ENCODE measurements around the gene PBX4.

Gene PBX4

DNA sequence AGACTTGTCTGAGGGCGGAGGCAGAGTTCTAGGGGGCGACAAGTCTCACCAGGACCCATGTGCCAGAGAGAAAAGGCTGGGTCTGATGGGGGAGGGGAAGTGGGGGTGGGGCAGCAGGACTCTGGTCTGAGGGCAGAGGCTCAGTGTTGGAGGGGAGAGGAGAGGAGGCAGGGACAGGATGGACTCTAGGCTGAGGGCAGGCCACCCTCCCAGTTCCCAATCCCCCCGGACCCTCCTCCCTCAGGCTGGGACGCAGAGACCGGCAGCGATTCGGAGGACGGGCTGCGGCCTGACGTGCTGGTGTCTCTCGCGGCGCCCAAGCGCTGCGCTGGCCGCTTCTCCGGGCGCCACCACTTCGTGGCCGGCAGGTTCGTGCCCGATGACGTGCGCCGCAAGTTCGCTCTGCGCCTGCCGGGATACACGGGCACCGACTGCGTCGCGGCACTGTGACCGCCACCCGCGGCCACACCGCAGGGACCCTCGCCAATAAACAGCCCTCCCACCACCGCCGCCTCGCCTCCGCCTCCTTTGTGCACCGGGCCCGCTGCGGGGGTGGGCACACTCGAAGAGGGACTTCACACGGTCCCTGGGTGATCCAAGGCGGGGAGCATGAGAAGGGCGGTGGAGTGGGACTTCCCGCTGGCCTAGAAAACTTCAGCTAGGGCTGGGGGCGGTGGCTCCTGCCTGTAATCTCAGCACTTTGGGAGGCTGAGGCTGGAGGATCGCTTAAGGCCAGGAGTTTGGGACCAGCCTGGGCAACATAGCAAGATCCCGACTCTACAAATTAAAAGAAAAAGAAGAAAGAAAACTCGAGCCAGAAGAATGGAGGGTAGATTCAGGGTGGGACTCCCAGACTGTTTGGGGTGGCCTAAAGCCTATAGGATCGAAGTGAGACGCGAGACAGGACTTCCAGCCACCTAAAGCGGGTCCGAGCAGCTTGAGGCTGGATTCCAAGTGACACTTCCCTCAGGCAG is 81.1 kb downstream of the PBX4 start:
- DNase-seq, result peak in 1 of 2 experiments; percentile 40

DNA sequence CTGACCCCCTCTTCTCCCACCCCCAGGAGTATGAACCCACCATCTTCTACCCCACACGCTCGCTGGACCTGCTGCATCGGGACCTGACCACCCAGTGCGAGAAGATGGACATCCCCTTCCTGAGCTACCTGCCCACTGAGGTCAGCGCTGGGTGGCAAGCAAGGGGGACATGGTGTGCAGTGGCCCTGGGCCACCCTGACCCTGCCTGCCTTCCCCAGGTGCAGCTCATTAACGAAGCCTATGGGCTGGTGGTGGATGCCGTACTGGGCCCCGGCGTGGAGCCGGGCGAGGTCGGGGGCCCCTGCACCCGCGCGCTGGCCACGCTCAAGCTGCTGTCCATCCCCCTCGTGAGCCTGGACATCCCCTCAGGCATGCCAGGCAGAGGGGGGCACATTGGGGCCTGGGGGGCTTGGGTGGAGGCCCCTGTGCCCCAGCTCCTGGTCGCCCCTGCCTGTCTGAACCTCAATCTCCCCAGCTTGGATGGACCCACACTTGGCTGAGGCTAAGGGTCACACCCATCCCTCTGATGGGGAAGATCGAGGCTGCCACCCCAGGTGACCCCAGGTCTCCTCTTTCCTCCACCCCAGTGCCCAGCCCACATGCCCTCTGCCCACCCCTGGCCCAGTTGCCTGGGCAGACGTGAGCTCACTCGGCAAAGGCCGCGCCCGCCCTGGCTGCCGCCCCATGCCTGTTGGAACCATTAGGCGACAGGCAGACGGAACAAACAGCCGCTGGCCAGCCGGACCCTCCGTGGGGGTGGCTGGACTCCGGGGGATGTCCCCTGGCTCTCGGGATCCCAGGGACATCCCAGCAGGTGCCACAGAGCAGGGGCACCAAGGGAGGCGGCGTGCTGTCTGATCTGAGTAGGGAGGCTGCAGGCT is 82.9 kb downstream of the PBX4 start:
- no peak for DNase-seq

DNA sequence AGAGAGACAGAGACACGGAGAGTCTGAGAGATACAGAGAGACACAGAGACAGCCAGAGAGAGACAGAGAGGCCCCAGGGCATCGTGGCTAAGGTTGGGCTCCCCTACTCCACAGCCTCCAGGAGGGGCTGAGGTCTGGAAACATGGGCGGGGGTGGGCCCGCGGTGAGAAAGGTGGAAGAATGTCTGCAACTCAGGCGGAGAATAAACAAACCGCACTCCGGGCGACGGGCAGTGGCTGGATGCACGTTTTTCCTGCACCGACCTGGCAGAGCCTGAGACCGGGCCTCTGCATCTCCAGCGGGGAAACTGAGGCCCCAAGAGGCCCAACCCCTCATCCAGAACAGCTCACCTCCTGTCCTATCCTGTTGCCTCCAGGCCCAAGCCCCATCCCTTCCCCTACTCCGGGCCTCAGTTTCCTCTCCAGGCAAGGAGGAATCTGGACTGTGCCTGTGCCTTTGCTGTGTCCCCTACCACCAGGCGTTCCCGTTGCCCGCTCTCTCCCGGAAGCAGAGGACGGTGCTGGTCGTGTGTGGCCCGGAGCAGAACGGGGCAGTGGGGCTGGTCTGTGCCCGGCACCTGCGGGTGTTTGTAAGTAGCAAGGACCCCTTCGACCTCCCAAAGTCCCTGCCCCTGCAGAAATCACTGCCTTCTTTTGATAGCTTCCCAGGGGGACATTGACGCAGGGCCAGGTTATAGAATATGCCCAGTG is 83.8 kb downstream of the PBX4 start:
- DNase-seq, result no peak

DNA sequence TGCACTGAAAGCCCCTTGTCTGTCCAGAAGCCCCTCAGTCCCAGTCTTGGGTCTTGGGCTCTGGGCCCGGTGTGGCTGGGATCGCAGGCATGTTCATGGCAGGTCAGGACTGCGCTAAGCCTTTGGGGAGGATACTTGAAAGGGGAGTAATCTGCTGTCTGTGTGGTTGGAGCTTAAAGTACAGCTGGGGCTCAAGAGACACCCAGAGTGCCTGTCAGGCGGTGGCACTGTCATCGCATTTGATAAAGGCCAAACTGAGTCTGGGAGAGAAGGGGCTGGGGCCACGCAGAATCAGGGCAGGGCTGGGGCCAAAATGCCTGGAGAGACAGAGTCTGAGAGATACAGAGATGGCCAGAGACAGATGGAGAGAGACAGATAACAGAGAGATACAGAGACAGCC is 84.6 kb downstream of the PBX4 start:
- DNase-seq, result no peak

DNA sequence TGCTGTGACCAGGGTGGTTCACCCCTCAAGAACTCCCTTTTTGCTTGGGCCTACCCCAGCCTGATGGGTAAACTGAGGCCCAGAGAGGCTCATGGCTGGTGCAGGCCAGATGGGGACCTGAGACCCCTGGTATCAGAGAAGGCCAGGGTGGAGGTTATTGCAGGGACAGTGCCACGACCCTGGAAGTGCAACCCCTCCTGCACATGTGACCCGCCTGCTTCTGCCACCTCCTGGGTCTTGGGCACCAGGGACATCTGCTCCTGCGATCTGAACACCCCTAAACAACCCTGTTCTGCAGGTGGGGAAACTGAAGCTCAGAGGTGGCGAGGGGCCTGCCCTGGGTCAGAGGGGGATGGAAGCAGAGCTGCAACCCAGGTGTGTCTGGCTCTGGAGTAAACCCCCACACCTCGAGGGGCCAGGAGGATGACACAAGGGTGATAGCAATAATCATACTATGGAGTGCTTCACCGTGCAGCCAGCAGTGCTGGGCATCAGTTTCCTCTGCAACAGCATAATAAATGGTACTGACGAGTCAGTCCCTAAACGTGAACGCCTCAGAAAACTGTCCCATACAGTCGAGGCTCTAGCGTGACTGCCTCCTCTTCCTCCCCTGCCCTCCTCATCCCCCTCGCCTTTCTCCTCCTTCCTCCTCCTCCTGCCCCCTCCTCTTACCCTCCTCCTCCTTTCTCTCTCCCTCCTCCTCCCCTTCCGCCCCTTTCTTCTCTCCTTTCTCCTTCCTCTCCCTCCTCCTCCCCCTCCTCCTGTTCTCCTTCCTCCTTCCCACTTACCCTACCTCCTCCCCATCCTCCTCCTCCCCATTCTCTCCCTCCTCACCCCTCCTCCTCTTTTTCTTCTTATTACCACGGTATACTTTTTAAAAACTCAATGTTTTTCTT is 85.4 kb downstream of the PBX4 start:
- DNase-seq, result no peak

DNA sequence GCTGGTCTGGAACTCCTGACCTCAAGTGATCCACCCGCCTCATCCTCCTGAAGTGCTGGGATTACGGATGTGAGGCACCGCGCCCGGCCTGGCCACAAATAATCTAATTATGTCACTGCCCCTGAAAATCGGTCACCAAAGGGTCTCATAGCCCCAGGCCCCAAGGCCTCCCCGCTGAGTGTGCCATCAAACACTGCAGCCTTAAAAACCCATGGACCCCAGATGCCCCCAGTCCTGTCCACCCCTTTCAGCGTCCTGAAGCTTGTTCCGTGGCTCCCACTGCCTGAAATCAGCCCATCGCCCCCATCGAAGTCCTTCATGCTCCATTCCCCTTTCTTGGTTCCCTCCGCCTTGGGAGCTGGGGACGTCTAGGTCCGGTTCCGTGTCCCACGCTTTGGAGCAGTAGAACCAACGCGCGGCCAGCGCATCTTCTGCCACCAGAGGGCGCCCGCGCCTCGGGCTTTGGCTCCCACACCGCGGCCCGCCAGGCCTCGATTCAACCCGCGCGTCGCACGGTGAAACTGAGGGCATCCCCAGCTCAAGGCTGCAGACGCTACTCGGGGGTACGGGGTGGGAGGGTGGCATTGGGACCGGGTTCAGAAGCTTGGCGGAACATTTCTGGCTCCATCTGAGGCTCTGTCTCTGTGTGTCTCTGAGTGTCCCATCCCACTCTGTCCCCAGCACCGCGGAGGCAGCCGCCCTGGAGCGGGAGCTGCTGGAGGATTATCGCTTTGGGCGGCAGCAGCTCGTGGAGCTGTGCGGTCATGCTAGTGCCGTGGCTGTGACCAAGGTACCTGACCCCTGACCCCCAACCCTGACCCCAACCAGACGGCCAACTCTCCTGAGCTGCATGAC is 86.3 kb downstream of the PBX4 start:
- DNase-seq, result peak; percentile 92

DNA sequence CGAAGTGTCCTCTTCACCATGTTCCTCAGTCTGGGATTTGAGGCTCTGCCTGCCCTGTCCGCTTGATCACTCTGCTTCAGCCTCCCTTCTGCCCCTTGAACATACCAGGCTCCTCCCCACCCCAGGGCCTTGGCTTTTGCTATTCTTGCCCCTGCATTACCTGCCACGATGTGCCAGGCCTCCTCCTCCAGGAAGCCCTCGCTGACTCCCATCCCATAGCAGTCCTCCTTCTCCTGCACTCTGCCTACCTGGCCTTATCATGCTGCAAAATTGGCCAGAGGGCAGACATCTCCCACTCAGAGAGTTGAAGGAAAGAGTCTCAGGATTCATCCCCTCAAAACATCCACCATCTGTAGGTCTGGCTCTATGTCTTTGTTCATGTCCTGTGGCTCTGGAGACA is 87.6 kb downstream of the PBX4 start:
- no peak for DNase-seq

DNA sequence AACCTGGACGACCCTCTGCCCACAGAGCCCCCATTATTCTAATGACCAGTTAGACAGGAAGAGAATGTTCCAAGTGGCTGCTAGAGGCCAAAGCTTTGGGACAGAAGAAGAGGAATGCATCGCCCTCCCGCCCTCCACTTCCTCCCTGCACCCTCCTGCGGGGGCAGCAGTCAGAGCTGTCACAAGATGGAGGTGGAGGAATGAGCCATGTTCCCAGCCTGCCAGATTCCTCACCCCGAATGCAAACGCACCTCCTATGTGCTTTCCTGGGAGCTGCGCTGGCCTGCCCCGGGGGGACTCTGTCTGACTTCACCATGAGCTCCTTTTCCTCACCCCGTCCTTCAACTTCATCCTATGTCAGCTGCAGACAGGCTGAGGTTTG is 88.1 kb downstream of the PBX4 start:
- no peak for DNase-seq

DNA sequence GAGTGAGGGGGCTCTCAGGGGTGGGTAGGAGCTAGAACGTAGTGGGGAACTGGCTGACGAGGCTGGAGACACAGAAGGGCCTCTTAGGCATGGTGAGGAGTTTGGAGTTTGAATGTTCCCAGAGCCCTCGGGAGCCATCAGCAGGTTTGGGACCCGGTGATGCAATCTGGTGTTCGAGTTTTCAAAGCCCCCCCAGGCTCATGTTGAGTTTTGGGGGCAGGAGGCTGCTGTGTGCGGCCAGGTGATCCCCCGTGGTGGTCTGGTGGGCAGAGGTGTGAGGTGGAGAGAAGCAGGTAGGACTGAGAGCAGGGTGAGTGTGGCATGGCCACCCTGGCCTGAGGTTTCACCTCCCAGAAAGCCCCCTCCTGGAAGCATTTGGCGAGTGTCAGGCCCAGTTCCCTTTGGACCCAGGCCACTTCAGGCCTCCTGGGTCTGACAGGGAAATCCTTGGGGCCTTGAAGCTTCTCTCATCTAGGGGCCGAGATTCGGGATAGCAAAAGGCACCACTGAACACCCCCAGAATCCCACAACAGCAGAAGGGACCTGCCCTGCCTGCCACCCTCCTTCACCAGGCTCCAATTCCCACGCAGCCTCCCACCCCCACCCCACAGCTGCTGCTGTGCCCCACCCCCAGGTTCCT is 88.6 kb downstream of the PBX4 start:
- no peak for DNase-seq

DNA sequence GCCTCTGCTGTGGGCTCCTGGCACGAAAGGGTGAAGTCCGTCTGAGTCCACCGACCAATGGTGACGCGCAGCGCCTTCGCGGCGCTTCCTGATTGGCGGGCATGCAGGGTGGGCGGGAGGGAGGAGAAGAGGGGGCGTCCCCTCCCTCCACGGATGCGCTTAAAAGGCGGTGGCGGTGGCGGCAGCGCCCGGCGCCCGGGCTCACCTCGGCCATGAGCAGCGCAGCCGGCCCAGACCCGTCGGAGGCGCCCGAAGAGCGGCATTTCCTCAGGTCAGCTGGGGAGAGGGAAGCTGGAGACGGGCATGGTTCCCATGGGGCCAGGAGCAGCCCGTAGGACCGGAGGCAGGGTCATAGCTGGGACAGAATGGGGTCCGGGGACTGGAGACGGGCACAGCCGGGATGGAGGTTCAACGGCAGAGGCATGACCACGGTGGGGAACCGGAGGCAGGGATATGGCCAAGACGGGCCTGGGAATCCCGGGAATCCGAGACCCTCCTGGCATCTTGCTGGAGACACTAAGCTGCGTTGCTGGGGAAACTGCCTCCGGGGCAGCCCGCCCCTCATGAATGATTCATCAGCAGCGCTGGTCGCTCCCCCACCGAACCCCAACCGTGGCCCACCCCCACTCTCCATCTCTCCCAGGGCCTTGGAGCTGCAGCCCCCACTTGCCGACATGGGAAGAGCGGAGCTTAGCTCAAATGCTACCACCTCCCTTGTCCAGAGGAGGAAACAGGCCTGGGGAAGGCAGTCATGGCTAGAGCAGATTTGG is 89.6 kb downstream of the PBX4 start, which contains the start of gene YJEFN3:
Gene YJEFN3 (plus strand): TSS at position 191 of the 770 bp plus-strand sequence. CDS start 22 bp downstream, at position 213.
- no peak for DNase-seq

DNA sequence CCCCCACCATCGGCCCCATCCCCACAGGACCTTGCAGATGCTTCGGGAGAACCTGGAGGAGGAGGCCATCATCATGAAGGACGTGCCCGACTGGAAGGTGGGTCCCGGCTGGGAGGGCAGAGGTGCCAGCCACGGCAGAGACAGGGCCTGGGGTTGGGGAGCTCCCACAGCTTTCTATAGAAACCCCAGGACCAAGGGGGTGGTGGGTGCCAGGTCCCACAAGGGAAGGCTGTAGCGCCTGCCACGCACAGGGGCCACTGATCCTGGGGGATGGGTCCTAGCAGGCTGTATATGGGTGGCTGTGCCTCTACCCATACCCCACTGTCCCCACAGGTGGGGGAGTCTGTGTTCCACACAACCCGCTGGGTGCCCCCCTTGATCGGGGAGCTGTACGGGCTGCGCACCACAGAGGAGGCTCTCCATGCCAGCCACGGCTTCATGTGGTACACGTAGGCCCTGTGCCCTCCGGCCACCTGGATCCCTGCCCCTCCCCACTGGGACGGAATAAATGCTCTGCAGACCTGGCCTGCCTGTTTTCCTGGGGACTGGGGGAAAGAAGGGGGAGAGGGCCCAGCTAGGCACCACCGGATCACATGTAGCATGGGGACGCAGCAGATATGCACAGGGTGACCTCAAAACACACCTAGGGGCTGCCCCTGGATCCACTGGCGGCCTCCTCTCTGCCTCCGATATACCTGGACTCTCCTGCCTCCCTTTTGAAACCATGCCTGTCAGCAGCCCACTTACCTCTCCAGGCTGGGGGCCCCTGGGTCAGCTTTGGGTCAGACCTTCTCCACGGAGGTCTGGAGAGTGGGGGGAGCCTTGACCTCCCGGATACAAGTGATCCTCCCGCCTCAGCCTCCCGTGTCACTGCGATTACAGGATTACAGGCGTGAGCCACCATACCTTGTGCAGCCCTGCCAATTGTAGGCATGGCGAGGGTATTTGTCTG is 90.5 kb downstream of the PBX4 start:
- no peak for DNase-seq

DNA sequence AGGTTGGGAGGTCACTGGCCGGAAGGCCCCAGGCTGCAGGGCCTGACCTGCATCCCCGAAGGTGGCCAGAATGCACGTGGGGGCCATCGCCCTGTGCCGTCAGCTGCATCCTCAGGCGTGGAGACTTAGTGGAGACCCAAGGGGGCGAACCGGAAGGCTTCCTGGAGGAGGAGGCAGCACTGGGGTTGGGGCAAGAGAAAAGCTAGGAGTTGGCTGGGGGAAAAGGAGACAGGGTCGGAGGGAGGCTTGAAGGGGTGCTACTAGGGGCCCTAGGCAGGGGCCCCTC is 91.2 kb downstream of the PBX4 start:
- DNase-seq, result no peak

DNA sequence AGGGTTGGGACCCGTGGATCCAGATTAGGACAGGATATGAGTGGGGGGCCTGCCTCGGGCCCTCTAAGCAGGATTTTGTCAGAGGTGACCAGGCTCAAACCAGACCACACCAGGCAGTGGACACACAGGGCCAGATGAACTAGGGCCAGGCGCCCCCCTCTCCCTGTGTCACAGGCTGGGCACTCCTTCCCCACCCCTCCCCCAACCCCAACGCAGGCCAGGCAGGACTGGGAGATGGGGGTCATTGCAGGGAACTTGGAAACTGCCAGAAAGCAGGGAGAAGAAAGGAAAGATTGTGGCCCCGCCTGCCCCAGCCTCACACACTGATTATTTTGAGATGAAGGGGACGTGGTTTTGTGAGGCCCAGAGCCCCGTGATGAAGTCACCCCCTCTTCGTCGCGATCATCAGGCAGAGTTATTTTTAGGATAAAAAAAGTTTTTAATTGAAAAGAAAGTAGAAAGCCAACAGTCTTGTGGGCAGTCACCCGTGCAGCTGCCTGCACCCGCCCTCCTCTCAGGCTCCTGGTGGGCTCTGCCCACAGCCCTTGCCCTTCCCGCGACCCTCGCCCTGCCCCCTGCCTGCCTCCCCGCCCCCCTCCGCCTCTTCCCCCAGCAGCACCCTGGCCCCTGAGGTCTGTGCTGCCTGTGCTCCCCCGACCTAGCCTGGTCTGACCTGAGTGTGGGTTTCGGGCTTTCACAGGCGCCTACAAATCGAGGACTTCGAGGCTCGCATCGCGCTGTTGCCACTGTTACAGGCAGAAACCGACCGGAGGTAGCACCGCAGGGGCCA is 91.7 kb downstream of the PBX4 start:
- DNase-seq, result no peak

DNA sequence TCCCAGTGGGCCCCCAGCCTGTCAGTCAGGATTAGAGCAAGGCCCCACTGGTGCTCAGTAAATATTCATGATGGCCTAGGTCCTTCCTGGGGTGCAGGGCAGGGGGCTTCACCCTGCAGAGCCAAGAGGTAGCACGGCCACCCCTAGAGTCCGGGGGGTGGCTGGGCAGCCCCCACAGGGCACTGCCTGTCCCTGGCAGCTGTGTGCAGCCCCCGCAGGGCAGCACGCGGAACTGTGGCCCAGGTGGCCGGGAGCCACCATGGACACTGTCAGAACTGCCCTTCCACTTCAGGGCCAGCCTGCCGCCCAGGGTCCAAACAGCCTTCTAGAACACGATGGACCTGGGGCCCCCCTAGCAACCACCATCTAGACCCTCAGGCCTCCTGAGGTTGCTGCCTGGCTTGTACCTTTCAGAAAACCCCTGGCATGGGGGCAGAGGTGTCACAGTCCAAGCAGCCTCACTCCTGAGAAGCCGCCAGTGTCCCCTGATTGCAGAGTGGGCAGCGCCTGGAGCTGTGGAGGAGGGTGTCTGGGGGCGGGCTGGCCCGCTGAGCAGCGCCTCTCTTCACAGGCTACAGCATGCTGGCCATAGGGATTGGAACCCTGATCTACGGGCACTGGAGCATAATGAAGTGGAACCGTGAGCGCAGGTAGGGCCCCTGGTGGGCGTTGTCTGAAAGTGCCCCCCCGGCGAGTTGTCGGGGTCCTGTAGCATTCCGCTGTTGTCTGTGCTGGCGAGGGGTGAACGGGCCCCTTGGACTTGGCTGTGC is 92.7 kb downstream of the PBX4 start:
- no peak for DNase-seq

DNA sequence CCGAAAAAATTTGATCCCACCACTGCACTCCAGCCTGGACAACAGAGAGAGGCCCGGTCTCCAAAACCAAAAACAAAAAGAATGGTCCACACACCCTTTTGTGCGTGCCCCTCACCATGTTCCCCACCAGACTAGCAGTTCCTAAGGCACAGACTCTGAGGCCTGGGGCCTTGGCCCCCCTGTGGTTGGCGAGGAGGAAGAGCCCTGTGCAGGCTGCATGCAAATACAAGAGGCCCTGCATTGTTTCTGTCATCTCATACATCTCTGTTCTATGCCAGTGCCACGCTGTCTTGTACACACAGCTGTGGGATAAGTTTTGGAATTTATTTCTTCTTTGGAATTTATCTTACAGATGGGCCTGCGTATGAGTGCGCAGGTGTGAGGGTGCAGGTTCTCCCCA is 94.4 kb downstream of the PBX4 start:
- no peak for DNase-seq

DNA sequence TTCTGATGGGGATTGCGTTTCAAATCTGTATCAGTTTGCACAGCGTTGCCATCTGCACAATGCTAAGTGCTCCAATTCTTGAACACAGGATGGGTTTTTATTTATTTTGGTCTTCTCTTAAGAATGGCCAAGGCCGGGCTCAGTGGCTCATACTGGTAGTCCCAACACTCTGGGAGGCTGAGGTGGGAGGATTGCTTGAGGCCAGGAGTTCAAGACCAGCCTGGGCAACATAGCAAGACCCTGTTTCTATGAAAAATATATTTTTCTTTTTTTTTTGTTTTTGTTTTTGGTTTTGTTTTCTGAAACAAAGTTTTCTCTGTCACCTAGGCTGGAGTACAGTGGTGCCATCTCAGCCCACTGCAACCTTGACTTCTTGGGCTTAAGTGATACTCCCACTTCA is 95.3 kb downstream of the PBX4 start:
- no peak for DNase-seq

DNA sequence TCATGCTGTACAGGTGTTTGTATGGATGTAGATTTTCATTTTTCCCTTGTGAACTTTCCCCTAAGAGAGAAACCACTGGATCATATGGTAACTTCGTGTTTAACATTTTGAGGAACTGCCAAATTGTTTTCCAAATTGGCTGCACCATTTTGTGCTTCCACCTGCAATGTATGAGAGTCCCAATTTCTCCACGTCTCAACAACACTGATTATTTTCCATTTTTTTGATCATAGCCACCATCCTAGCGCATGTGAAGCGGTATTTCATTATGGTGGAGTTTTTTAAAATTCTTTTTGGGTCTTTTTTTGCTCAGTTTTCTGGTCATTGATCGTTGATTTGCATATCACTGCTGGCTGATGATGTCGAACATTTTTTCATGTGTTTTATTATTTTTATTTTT is 97.5 kb downstream of the PBX4 start:
- no peak for DNase-seq
